ENCODE measurements around the gene IGF1R.

IGF1R gene

GRCh38 chr15:98896802-98897732 is 248.7 kb downstream of the IGF1R start:
- DNase-seq: peak; percentile 66

GRCh38 chr15:98898122-98898521 is 249.8 kb downstream of the IGF1R start:
- DNase-seq: no peak

GRCh38 chr15:98899272-98900021 is 251.1 kb downstream of the IGF1R start:
- DNase-seq: no peak

- DNase-seq: no peak
These were observed 252.0 kb downstream of the IGF1R start for GRCh38 chr15:98900356-98900755.

GRCh38 chr15:98901434-98902072 is 253.2 kb downstream of the IGF1R start:
- no peak for DNase-seq

- DNase-seq: no peak
These were observed 254.6 kb downstream of the IGF1R start for GRCh38 chr15:98902931-98903330.

- DNase-seq: no peak
These were observed 255.2 kb downstream of the IGF1R start for GRCh38 chr15:98903377-98904018.

GRCh38 chr15:98904544-98904943 is 256.2 kb downstream of the IGF1R start:
- DNase-seq: no peak

- no peak for DNase-seq
These were observed 257.8 kb downstream of the IGF1R start for GRCh38 chr15:98905963-98906711.

GRCh38 chr15:98906712-98907083 is 258.4 kb downstream of the IGF1R start:
- DNase-seq: no peak

- no peak for DNase-seq
These were observed 259.7 kb downstream of the IGF1R start for GRCh38 chr15:98907927-98908471.

GRCh38 chr15:98909968-98910885 is 261.9 kb downstream of the IGF1R start:
- no peak for DNase-seq

GRCh38 chr15:98914626-98915025 is 266.3 kb downstream of the IGF1R start:
- peak; percentile 14 for DNase-seq

- no peak for DNase-seq
These were observed 268.5 kb downstream of the IGF1R start for GRCh38 chr15:98916826-98917225.

- DNase-seq: no peak
These were observed 269.1 kb downstream of the IGF1R start for GRCh38 chr15:98917417-98917816.

- no peak for DNase-seq
These were observed 271.9 kb downstream of the IGF1R start for GRCh38 chr15:98920091-98920880.

GRCh38 chr15:98923171-98923570 is 274.8 kb downstream of the IGF1R start:
- no peak for DNase-seq

GRCh38 chr15:98923579-98923978 is 275.2 kb downstream of the IGF1R start:
- no peak for DNase-seq

- no peak for DNase-seq
These were observed 276.2 kb downstream of the IGF1R start for GRCh38 chr15:98924401-98925049.
